ENCODE results near the gene YJU2. TPM values are rescaled to one million over a fixed set of nuclear protein-coding genes. Genes with fewer than 3 reads are reported as not detected.
"Not testable (repeated sequence)": the region's sequence is repeated elsewhere in the genome, so short reads cannot be mapped to it uniquely, and the experiment has no call there.

The YJU2 gene
- polyA plus RNA-seq, 4 donors, result 22.8 to 31.0 (median 29.0) TPM

- H3K27me3 ChIP-seq (ENCODE audit: control insufficient read depth in 3 of 3, insufficient read depth in 3 of 3, low read length in 3 of 3), result peaks cover 0 to 16% (median 0%) of the 10 kb centered on the region in 3 donors
Observed at GRCh38 chr19:4231521-4231920, 15.4 kb upstream of the YJU2 start.

GRCh38 chr19:4232139-4232538 lies 14.7 kb upstream of the YJU2 start:
- not testable (repeated sequence) for H3K4me3 ChIP-seq (ENCODE audit: low read depth in 1 of 3, low read length in 3 of 3); H3K36me3 ChIP-seq (ENCODE audit: control insufficient read depth in 3 of 3, insufficient read depth in 2 of 3, low read depth in 1 of 3, low read length in 3 of 3); FAIRE-seq; H3K27ac ChIP-seq (ENCODE audit: low read depth in 1 of 3, low read length in 2 of 3); DNase-seq; H3K9me3 ChIP-seq (ENCODE audit: control insufficient read depth in 2 of 2, insufficient read depth in 1 of 2, low read depth in 1 of 2, low read length in 1 of 2)
- H3K4me1 ChIP-seq (ENCODE audit: control insufficient read depth in 3 of 3, insufficient read depth in 2 of 3, low read depth in 1 of 3, low read length in 2 of 3), result peaks cover 0 to 12% (median 0%) of the 10 kb centered on the region in 3 donors
- peaks cover 0 to 20% (median 0%) of the 10 kb centered on the region in 3 donors for H3K27me3 ChIP-seq (ENCODE audit: control insufficient read depth in 3 of 3, insufficient read depth in 3 of 3, low read length in 3 of 3)
- WGBS, 3 donors, result 76 to 78% (median 77%) methylated on average over 5 of the region's 5 CpGs

More at GRCh38 chr19:4231521-4231920, 15.4 kb upstream of the YJU2 start:
- not testable (repeated sequence) for H3K27ac ChIP-seq (ENCODE audit: low read depth in 1 of 3, low read length in 2 of 3); FAIRE-seq; H3K9me3 ChIP-seq (ENCODE audit: control insufficient read depth in 2 of 2, insufficient read depth in 1 of 2, low read depth in 1 of 2, low read length in 1 of 2); H3K36me3 ChIP-seq (ENCODE audit: control insufficient read depth in 3 of 3, insufficient read depth in 2 of 3, low read depth in 1 of 3, low read length in 3 of 3); DNase-seq; H3K4me3 ChIP-seq (ENCODE audit: low read depth in 1 of 3, low read length in 3 of 3)
- WGBS, 3 donors, result 88 to 90% (median 88%) methylated on average over 6 of the region's 6 CpGs
- H3K4me1 ChIP-seq (ENCODE audit: control insufficient read depth in 3 of 3, insufficient read depth in 2 of 3, low read depth in 1 of 3, low read length in 2 of 3), result peaks cover 0 to 12% (median 0%) of the 10 kb centered on the region in 3 donors

- Histone ChIP-seq H3K4me3 (ENCODE audit: low read depth in 1 of 3, low read length in 3 of 3) (no peak overlapping the region), H3K27ac (ENCODE audit: low read depth in 1 of 3, low read length in 2 of 3) (no peak overlapping the region), H3K9me3 (ENCODE audit: control insufficient read depth in 2 of 2, insufficient read depth in 1 of 2, low read depth in 1 of 2, low read length in 1 of 2) (no peaks in the 10 kb centered on the region), H3K36me3 (ENCODE audit: control insufficient read depth in 3 of 3, insufficient read depth in 2 of 3, low read depth in 1 of 3, low read length in 3 of 3) (no peaks in the 10 kb centered on the region), H3K4me1 (ENCODE audit: control insufficient read depth in 3 of 3, insufficient read depth in 2 of 3, low read depth in 1 of 3, low read length in 2 of 3) (peaks cover 0 to 12% (median 0%) of the 10 kb centered on the region in 3 donors), H3K27me3 (ENCODE audit: control insufficient read depth in 3 of 3, insufficient read depth in 3 of 3, low read length in 3 of 3) (peaks cover 0 to 20% (median 0%) of the 10 kb centered on the region in 3 donors)
- FAIRE-seq, result no peak
- WGBS, 3 donors, result 32 to 45% (median 37%) methylated on average over 19 to 21 of the region's 21 CpGs
- no peak for DNase-seq
Observed at GRCh38 chr19:4232614-4233281, 14.1 kb upstream of the YJU2 start.

GRCh38 chr19:4233282-4233853 lies 13.5 kb upstream of the YJU2 start:
- H3K9me3 ChIP-seq (ENCODE audit: control insufficient read depth in 2 of 2, insufficient read depth in 1 of 2, low read depth in 1 of 2, low read length in 1 of 2), result no peaks in the 10 kb centered on the region
- peaks cover 0 to 12% (median 0%) of the 10 kb centered on the region in 3 donors for H3K4me1 ChIP-seq (ENCODE audit: control insufficient read depth in 3 of 3, insufficient read depth in 2 of 3, low read depth in 1 of 3, low read length in 2 of 3)
- 23 to 38% (median 35%) methylated on average over 10 to 11 of the region's 11 CpGs for WGBS, 3 donors
- peaks cover 0 to 17% (median 0%) of the 10 kb centered on the region in 3 donors for H3K27me3 ChIP-seq (ENCODE audit: control insufficient read depth in 3 of 3, insufficient read depth in 3 of 3, low read length in 3 of 3)
- H3K36me3 ChIP-seq (ENCODE audit: control insufficient read depth in 3 of 3, insufficient read depth in 2 of 3, low read depth in 1 of 3, low read length in 3 of 3), result no peaks in the 10 kb centered on the region
- no peak overlapping the region for H3K4me3 ChIP-seq (ENCODE audit: low read depth in 1 of 3, low read length in 3 of 3)
- no peak overlapping the region for H3K27ac ChIP-seq (ENCODE audit: low read depth in 1 of 3, low read length in 2 of 3)
- DNase-seq, result peak; percentile 29 to 36
- no peak for FAIRE-seq

- Histone ChIP-seq H3K4me3 (ENCODE audit: low read depth in 1 of 3, low read length in 3 of 3) (no peak overlapping the region), H3K27me3 (ENCODE audit: control insufficient read depth in 3 of 3, insufficient read depth in 3 of 3, low read length in 3 of 3) (peaks cover 0 to 13% (median 0%) of the 10 kb centered on the region in 3 donors), H3K4me1 (ENCODE audit: control insufficient read depth in 3 of 3, insufficient read depth in 2 of 3, low read depth in 1 of 3, low read length in 2 of 3) (peaks cover 0 to 5% (median 0%) of the 10 kb centered on the region in 3 donors), H3K9me3 (ENCODE audit: control insufficient read depth in 2 of 2, insufficient read depth in 1 of 2, low read depth in 1 of 2, low read length in 1 of 2) (no peaks in the 10 kb centered on the region), H3K27ac (ENCODE audit: low read depth in 1 of 3, low read length in 2 of 3) (no peak overlapping the region), H3K36me3 (ENCODE audit: control insufficient read depth in 3 of 3, insufficient read depth in 2 of 3, low read depth in 1 of 3, low read length in 3 of 3) (no peaks in the 10 kb centered on the region)
- no peak for FAIRE-seq
- 44 to 52% (median 52%) methylated on average over 21 of the region's 21 CpGs for WGBS, 3 donors
- DNase-seq, result no peak
Observed at GRCh38 chr19:4234142-4234861, 12.6 kb upstream of the YJU2 start.

GRCh38 chr19:4234862-4235201 lies 12.0 kb upstream of the YJU2 start:
- FAIRE-seq, result no peak
- no peak overlapping the region for H3K4me3 ChIP-seq (ENCODE audit: low read depth in 1 of 3, low read length in 3 of 3)
- WGBS, 3 donors, result 68 to 79% (median 73%) methylated on average over 13 of the region's 13 CpGs

GRCh38 chr19:4237510-4237909 lies 9.4 kb upstream of the YJU2 start:
- not testable (repeated sequence) for H3K4me1 ChIP-seq (ENCODE audit: control insufficient read depth in 3 of 3, insufficient read depth in 2 of 3, low read depth in 1 of 3, low read length in 2 of 3); H3K9me3 ChIP-seq (ENCODE audit: control insufficient read depth in 2 of 2, insufficient read depth in 1 of 2, low read depth in 1 of 2, low read length in 1 of 2); H3K4me3 ChIP-seq (ENCODE audit: low read depth in 1 of 3, low read length in 3 of 3); H3K36me3 ChIP-seq (ENCODE audit: control insufficient read depth in 3 of 3, insufficient read depth in 2 of 3, low read depth in 1 of 3, low read length in 3 of 3); DNase-seq; FAIRE-seq; H3K27ac ChIP-seq (ENCODE audit: low read depth in 1 of 3, low read length in 2 of 3)
- peaks cover 0 to 11% (median 0%) of the 10 kb centered on the region in 3 donors for H3K27me3 ChIP-seq (ENCODE audit: control insufficient read depth in 3 of 3, insufficient read depth in 3 of 3, low read length in 3 of 3)
- 88 to 92% (median 91%) methylated on average over 16 of the region's 16 CpGs for WGBS, 3 donors

More at GRCh38 chr19:4234862-4235201, 12.0 kb upstream of the YJU2 start:
- Histone ChIP-seq H3K36me3 (ENCODE audit: control insufficient read depth in 3 of 3, insufficient read depth in 2 of 3, low read depth in 1 of 3, low read length in 3 of 3) (no peaks in the 10 kb centered on the region), H3K27ac (ENCODE audit: low read depth in 1 of 3, low read length in 2 of 3) (no peak overlapping the region), H3K9me3 (ENCODE audit: control insufficient read depth in 2 of 2, insufficient read depth in 1 of 2, low read depth in 1 of 2, low read length in 1 of 2) (no peaks in the 10 kb centered on the region), H3K4me1 (ENCODE audit: control insufficient read depth in 3 of 3, insufficient read depth in 2 of 3, low read depth in 1 of 3, low read length in 2 of 3) (no peaks in the 10 kb centered on the region), H3K27me3 (ENCODE audit: control insufficient read depth in 3 of 3, insufficient read depth in 3 of 3, low read length in 3 of 3) (peaks cover 0 to 11% (median 0%) of the 10 kb centered on the region in 3 donors)
- no peak for DNase-seq

- Histone ChIP-seq H3K27me3 (ENCODE audit: control insufficient read depth in 3 of 3, insufficient read depth in 3 of 3, low read length in 3 of 3) (peaks cover 0 to 11% (median 0%) of the 10 kb centered on the region in 3 donors), H3K4me1 (ENCODE audit: control insufficient read depth in 3 of 3, insufficient read depth in 2 of 3, low read depth in 1 of 3, low read length in 2 of 3) (no peaks in the 10 kb centered on the region), H3K4me3 (ENCODE audit: low read depth in 1 of 3, low read length in 3 of 3) (no peak overlapping the region), H3K36me3 (ENCODE audit: control insufficient read depth in 3 of 3, insufficient read depth in 2 of 3, low read depth in 1 of 3, low read length in 3 of 3) (no peaks in the 10 kb centered on the region), H3K27ac (ENCODE audit: low read depth in 1 of 3, low read length in 2 of 3) (no peak overlapping the region), H3K9me3 (ENCODE audit: control insufficient read depth in 2 of 2, insufficient read depth in 1 of 2, low read depth in 1 of 2, low read length in 1 of 2) (peaks cover 0 to 6% of the 10 kb centered on the region in 2 donors)
- no peak for DNase-seq
- 65 to 83% (median 77%) methylated on average over 4 of the region's 4 CpGs for WGBS, 3 donors
- no peak for FAIRE-seq
Observed at GRCh38 chr19:4238831-4239230, 8.0 kb upstream of the YJU2 start.

Measured in small intestine (tissue), 7 donors.